ENCODE measurements around the gene EMX1.
"Not testable (repeated sequence)": the region's sequence is repeated elsewhere in the genome, so short reads cannot be mapped to it uniquely, and the experiment has no call there.

EMX1 gene

DNA sequence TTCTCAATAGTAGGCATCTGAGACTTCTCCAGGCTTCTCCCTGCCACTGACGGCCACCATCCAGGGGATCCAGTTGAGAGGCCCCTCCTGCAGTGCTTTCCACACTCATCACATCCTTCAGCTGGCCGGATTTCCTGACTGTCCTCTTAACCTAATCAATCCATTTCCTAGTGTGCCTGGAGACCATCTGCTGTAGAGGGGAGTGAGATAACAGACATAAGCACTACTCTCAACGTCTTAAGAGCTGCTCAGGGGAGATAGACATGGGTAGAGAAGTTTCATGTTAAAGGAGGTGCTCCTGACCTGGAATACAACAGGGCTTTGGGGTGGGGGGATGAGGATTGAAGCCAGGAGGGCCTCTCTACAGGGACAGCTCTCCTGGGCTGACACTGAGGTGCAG is 15.9 kb upstream of the EMX1 start:
- no peak for DNase-seq

- not testable (repeated sequence) for DNase-seq
These were observed 9.9 kb upstream of the EMX1 start for GRCh38 chr2:72907369-72907768.

DNA sequence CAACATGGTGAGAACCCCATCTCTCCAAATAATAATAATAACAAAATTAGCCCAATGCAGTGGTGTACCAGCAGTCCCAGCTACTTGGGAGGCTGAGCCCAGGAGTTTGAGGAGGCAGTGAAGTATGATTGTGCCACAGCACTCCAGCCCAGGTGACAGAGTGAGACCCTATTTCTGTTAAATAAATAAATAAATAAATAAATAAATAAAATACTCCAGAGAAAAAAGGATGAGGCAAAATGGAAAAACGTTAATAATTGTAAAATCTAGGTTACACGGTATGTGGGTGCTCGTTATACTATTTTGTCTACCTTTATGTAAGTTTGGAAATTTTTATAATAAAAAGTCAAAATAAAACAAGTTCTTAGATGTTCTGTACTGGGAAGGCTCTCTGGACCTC is 8.6 kb upstream of the EMX1 start:
- no peak for DNase-seq

DNA sequence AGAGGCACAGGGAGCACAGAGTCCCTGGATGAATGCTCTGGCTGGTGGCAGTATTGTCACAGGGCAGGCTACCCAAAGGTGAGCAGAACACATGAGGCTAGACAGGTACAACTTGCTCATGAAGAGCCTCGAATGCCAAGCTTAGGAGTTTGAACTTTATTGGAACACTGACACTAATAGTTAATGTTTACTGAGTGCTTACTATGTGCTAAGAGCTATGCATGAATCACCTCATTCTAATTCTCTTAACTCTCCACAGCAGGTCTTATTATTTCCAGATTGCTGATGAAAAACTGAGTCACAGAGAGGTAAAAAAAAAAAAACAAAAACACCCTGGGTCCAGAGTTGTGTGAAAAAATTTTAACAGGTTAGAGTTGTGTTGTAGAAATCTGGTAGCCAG is 6.1 kb upstream of the EMX1 start:
- no peak for DNase-seq

DNA sequence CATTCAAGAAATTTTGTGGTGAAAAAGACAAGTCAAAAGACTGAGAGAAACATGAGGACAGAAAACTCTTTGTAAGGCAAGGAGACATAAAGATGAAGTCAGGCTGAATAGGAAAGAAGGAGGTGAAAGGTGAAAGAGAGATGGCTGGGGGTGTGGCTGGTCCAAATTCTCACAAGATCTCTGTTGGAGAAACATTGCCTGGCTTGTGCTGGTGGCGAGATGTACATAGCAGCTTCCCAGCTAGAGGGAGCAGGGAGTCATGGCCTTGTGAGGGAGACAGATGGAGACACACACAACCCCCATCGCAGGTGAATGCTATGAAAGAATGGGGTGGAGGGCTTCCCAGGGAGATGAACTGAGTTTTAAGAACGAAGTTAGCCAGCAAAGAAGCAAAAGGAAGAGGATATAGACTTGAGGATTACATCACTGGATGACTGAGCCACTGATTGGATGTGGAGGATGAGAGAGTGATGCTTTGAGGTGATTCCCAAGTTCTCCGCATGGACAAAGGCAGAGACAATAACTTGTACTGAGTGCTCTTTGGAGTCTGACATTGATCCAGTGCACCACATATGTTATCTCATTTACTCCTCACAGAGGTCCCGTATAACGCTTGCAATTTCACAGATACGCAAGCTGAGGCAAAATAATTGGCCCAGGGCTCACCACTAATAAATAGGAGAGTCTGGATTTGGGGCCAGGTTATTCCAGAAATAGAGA is 3.7 kb upstream of the EMX1 start:
- no peak for DNase-seq

- no peak for DNase-seq
These were observed 3.1 kb upstream of the EMX1 start for GRCh38 chr2:72914206-72914559.

GRCh38 chr2:72914589-72915319 is 2.6 kb upstream of the EMX1 start:
- DNase-seq, result no peak

- DNase-seq, result no peak
These were observed 1.9 kb upstream of the EMX1 start for GRCh38 chr2:72915320-72915906.

GRCh38 chr2:72915907-72916742 is 1.2 kb upstream of the EMX1 start:
- DNase-seq, result peak; percentile 26

GRCh38 chr2:72916743-72917137 is 579 bp upstream of the EMX1 start:
- DNase-seq, result no peak

DNA sequence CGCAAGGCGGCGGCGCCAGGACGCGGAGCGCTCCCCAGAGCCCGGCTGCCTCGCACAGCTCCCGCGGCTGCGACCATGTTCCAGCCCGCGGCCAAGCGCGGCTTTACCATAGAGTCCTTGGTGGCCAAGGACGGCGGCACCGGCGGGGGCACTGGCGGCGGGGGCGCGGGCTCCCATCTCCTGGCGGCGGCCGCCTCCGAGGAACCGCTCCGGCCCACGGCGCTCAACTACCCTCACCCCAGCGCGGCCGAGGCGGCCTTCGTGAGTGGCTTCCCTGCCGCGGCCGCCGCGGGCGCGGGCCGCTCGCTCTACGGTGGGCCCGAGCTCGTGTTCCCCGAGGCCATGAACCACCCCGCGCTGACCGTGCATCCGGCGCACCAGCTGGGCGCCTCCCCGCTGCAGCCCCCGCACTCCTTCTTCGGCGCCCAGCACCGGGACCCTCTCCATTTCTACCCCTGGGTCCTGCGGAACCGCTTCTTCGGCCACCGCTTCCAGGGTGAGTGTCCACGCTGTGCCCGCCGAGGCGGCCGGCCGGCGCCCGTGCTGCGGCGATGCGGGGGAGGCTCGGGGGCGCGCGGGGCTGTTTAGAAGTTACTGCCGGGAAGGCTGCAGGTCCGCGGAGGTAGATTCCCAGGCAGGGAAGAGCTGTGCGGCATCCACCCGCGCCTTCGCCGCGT is 696 bp downstream of the EMX1 start:
- DNase-seq, result no peak

- DNase-seq, result no peak
These were observed 2.3 kb downstream of the EMX1 start for GRCh38 chr2:72919414-72920317.

DNA sequence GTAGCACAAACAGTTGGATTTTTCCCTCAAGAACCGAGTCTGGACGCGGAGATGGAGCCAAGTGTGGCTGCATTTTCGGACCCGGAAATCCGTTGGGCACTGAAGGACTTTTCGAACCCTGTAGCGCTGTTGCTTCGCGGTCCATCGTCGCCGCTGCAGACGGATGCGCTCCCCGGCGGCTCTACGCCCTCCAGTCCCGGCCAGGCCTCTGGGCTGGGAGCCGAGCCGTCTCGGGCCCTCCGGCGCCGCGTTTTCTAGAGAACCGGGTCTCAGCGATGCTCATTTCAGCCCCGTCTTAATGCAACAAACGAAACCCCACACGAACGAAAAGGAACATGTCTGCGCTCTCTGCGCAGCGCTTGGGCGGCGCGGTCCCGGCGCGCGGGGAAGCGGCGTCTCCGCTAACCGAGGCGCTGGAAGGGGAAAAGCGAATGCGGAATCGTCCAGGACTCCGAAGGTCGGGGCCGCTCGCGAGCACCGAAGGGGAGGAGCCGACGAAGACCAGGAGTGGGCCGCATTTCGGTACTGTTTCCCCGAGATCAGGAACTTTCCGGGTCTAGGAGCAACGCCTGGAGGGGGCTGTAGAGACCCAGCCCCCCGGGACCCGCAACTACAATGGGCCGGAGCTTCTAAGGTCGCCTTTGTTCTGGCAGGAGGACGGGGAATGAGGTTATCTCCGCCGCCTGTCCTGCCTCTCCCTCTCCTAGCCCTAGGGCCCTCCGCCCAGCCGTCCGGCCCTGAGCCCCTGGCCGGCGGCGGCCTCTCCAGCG is 3.2 kb downstream of the EMX1 start:
- no peak for DNase-seq

GRCh38 chr2:72921088-72921851 is 4.0 kb downstream of the EMX1 start:
- DNase-seq, result no peak

GRCh38 chr2:72921853-72922252 is 4.5 kb downstream of the EMX1 start:
- DNase-seq, result no peak

GRCh38 chr2:72923833-72924352 is 6.6 kb downstream of the EMX1 start:
- no peak for DNase-seq

DNA sequence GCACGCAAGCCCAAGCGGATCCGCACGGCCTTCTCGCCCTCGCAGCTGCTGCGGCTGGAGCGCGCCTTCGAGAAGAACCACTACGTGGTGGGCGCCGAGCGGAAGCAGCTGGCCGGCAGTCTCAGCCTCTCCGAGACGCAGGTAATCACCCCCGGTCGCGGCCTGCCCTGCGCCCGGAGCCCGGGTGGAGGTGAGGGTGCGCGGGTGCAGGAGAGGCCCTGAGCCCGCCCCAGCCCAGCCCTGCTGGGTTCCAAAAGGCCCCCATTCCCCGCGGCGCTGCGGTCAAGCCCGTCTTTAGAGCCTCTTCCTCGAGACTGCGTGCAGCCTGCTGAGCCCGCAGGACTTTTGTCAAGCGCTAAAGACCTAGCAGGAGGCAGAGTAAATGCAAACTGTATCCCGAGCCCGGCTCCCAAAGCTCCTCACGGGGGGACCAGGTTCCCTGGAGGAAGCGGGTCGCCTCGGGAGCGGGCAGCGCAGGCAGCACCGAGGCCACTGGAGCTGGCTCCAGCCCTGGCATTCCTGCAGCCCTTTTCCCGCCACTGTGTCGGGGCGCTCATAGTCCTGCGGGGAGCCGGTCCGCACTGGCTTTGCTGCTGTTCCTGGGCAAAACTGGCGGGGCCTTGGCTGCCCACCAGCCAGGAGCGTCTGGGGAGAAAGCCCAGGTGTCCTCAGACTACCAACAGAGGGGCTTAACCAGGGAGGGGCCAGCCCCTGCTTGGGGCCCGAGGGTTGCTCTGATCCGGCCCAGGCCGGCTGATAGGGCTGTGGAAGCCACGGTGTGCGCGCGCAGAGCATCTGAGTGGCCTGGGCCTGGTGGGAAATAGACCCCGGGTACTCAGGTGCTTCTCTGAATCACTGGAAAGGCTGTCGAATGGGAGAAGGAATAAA is 7.3 kb downstream of the EMX1 start:
- no peak for DNase-seq

DNA sequence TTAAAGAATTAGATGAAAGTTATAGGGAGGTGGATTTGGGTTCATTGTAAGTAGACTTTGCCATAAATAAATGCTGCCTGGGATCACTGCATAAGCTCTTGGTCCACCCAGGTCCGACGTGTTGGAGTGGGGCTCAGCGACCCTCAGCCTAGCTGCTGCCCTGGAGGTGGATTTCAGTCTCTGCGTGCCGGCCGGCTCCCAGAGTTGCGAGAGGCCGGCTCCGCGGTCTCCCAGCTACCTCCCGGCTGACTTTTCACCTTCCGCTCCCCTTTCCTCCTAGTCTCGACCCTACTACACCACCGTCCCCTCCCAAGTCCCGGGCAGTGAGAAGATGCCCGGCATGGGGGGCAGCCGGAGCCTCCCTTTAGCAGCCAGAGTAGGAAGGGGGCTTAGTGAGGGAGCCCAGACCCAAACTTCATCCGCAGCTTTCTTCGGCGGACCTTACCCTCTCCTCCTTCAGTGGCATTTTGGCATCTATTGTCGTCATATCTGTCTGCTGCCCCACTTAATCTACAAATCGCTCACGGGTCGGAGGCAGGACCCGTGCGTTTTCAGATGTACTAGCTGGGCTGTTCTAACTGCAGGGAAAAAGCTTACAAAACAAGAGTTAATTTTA is 8.1 kb downstream of the EMX1 start:
- no peak for DNase-seq
